ENCODE data around the gene NOL4L. TPM values are rescaled to one million over a fixed set of nuclear protein-coding genes. Genes with fewer than 3 reads are reported as not detected.

Gene NOL4L
- total and polyA plus RNA-seq, 2 experiments from 2014 or later: 38.8 to 39.2 TPM

DNA sequence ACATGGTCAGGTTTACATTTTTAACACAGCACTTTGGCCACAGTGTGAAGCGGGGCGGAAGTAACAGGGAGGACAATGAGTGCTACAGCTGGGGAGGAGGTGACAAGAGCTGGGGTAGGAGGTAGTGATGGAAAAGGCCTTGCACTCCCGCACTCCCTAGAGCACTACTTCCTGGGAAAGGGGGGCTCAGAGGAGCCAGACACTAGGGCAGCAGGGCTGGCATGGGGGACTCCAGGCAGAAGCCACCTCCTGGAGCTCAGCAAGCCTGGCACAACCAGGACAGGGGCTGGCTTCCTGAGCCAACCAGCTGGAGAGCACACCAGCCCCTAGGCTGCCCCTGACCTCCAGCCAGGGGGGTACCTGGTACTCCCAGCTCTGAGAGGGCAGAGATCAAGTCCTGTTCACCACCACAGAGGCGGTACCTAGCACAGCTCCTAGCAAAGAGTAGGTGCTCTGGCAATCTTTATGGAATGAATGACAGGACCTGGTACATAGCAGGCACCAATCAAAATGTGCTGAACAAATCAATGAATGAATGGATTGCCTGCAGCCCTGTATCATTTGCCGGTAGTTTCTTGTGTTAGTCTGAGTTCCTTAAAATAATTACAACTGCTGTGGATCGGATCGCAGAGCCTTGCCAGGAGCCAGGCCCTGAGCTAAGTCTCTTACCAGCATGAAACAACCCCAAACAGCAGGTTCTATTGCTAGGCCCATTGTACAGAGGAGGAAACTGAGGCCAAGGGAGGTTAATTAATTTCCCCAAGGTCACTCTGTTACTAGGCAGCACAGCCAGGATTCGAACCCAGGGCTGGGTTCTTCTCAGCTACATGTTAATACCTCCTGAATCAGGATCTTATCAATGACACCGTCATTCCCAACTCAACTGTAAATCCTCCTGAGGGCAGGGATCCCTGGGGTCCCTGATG, 15.5 kb downstream of the NOL4L start (continued):
- TF ChIP-seq, protein P1, sequence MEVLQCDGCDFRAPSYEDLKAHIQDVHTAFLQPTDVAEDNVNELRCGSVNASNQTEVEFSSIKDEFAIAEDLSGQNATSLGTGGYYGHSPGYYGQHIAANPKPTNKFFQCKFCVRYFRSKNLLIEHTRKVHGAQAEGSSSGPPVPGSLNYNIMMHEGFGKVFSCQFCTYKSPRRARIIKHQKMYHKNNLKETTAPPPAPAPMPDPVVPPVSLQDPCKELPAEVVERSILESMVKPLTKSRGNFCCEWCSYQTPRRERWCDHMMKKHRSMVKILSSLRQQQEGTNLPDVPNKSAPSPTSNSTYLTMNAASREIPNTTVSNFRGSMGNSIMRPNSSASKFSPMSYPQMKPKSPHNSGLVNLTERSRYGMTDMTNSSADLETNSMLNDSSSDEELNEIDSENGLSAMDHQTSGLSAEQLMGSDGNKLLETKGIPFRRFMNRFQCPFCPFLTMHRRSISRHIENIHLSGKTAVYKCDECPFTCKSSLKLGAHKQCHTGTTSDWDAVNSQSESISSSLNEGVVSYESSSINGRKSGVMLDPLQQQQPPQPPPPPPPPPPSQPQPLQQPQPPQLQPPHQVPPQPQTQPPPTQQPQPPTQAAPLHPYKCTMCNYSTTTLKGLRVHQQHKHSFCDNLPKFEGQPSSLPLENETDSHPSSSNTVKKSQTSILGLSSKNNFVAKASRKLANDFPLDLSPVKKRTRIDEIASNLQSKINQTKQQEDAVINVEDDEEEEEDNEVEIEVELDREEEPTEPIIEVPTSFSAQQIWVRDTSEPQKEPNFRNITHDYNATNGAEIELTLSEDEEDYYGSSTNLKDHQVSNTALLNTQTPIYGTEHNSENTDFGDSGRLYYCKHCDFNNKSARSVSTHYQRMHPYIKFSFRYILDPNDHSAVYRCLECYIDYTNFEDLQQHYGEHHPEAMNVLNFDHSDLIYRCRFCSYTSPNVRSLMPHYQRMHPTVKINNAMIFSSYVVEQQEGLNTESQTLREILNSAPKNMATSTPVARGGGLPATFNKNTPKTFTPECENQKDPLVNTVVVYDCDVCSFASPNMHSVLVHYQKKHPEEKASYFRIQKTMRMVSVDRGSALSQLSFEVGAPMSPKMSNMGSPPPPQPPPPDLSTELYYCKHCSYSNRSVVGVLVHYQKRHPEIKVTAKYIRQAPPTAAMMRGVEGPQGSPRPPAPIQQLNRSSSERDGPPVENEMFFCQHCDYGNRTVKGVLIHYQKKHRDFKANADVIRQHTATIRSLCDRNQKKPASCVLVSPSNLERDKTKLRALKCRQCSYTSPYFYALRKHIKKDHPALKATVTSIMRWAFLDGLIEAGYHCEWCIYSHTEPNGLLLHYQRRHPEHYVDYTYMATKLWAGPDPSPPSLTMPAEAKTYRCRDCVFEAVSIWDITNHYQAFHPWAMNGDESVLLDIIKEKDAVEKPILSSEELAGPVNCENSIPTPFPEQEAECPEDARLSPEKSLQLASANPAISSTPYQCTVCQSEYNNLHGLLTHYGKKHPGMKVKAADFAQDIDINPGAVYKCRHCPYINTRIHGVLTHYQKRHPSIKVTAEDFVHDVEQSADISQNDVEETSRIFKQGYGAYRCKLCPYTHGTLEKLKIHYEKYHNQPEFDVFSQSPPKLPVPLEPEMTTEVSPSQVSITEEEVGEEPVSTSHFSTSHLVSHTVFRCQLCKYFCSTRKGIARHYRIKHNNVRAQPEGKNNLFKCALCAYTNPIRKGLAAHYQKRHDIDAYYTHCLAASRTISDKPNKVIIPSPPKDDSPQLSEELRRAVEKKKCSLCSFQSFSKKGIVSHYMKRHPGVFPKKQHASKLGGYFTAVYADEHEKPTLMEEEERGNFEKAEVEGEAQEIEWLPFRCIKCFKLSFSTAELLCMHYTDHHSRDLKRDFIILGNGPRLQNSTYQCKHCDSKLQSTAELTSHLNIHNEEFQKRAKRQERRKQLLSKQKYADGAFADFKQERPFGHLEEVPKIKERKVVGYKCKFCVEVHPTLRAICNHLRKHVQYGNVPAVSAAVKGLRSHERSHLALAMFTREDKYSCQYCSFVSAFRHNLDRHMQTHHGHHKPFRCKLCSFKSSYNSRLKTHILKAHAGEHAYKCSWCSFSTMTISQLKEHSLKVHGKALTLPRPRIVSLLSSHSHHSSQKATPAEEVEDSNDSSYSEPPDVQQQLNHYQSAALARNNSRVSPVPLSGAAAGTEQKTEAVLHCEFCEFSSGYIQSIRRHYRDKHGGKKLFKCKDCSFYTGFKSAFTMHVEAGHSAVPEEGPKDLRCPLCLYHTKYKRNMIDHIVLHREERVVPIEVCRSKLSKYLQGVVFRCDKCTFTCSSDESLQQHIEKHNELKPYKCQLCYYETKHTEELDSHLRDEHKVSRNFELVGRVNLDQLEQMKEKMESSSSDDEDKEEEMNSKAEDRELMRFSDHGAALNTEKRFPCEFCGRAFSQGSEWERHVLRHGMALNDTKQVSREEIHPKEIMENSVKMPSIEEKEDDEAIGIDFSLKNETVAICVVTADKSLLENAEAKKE (CRISPR knock-in tag; IDR thresholded peaks at IDR 0.05): no peak
- TF ChIP-seq, protein P2, sequence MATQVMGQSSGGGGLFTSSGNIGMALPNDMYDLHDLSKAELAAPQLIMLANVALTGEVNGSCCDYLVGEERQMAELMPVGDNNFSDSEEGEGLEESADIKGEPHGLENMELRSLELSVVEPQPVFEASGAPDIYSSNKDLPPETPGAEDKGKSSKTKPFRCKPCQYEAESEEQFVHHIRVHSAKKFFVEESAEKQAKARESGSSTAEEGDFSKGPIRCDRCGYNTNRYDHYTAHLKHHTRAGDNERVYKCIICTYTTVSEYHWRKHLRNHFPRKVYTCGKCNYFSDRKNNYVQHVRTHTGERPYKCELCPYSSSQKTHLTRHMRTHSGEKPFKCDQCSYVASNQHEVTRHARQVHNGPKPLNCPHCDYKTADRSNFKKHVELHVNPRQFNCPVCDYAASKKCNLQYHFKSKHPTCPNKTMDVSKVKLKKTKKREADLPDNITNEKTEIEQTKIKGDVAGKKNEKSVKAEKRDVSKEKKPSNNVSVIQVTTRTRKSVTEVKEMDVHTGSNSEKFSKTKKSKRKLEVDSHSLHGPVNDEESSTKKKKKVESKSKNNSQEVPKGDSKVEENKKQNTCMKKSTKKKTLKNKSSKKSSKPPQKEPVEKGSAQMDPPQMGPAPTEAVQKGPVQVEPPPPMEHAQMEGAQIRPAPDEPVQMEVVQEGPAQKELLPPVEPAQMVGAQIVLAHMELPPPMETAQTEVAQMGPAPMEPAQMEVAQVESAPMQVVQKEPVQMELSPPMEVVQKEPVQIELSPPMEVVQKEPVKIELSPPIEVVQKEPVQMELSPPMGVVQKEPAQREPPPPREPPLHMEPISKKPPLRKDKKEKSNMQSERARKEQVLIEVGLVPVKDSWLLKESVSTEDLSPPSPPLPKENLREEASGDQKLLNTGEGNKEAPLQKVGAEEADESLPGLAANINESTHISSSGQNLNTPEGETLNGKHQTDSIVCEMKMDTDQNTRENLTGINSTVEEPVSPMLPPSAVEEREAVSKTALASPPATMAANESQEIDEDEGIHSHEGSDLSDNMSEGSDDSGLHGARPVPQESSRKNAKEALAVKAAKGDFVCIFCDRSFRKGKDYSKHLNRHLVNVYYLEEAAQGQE (IDR thresholded peaks at IDR 0.05; ENCODE audit: unreplicated experiment): no peak
- TF ChIP-seq, protein P3, sequence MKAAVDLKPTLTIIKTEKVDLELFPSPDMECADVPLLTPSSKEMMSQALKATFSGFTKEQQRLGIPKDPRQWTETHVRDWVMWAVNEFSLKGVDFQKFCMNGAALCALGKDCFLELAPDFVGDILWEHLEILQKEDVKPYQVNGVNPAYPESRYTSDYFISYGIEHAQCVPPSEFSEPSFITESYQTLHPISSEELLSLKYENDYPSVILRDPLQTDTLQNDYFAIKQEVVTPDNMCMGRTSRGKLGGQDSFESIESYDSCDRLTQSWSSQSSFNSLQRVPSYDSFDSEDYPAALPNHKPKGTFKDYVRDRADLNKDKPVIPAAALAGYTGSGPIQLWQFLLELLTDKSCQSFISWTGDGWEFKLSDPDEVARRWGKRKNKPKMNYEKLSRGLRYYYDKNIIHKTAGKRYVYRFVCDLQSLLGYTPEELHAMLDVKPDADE (IDR thresholded peaks at IDR 0.05): no peak
- TF ChIP-seq CREB1 (CRISPR knock-in tag; IDR thresholded peaks at IDR 0.05; ENCODE audit: low read depth): no peak

All from GM23338 (cell line).